CD4-positive, alpha-beta T cell treated with Interleukin-15 for 4 hours (primary cell): Measurements from ENCODE around the gene ANKRD33B.
"Not testable (repeated sequence)": the region's sequence is repeated elsewhere in the genome, so short reads cannot be mapped to it uniquely, and the experiment has no call there.

ENCODE experiments used
- DNase-seq: peaks from one replicate; pipeline ENCODE4 v3.0.0-alpha.2; 2020; ENCODE audit warnings: low spot score

ANKRD33B gene

DNA sequence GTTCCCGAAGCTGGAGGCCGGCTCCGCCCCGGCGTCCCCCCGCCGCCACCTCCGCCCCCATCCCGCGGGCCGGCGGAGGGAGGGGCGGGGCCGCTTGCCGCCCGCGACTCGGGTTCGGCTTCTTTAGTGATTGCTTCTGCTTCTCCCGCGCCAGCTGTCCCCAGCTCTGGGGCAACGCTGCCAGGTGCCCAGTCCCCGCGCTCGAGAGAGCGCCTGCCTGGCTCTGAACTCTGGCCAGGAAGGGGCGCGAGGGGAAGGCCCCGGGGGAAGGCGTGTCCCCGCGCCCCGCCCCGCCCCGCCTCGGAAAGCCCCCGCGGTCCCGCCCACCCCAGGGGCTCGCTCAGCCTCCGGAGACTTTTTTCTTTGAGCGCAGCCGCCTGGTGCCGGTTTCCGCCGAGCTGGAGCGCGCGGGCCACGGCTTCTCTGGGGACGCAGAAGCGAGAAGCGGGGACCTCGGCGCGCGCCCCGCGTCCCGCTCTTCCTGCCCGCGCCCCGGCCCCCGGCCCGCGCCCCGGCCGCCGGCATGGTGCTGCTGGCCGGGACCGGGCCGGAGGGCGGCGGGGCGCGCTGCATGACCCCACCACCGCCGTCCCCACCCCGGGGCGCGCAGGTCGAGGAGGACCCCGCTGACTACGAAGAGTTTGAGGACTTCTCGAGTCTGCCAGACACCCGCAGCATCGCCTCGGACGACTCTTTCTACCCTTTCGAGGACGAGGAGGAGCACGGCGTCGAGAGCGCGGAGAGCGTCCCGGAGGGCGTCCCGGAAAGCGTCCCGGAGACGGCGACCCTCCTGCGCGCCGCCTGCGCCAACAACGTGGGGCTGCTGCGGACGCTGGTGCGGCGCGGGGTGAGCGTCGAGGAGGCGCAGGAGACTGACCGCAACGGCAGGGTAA lies at the start of gene ANKRD33B:
TSS of gene ANKRD33B (plus strand) at position 126 of the 893 bp plus-strand sequence. CDS start at position 524, 398 bp downstream.
- DNase-seq: peak; percentile 79

DNA sequence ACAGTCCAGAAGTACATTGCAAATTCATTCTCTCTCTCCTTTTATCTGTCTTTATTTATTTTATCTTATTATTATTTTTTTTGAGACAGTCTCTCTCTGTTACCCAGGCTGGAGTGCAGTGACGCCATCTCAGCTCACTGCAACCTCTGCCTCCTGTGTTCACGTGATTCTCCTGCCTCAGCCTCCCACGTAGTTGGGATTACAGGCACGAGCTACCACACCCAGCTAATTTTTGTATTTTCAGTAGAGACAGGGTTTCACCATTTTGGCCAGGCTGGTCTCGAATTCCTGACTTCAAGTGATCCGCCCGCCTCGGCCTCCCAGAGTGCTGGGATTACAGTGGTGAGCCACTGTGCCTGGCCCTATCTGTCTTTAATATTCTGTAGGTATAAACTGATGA lies 49.3 kb upstream of the ANKRD33B start:
- DNase-seq: not testable (repeated sequence)

DNA sequence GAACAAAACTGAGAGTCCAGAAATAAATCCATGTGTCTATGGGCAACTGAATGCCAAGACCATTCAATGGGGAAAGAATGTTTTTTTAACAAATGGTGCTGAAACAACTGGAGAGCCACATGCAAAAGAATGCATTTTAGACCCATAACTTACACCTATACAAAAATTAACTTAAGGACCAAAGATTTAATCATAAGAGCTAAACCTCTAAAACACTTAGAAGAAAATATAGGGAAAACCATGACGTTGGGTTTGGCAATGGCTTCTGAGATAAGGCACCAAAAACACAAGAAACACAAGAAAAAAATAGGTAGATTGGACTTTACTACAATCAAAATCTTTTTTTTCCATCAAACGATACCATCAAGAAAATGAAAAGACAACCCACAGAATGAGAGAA lies 48.4 kb upstream of the ANKRD33B start:
- no peak for DNase-seq

DNA sequence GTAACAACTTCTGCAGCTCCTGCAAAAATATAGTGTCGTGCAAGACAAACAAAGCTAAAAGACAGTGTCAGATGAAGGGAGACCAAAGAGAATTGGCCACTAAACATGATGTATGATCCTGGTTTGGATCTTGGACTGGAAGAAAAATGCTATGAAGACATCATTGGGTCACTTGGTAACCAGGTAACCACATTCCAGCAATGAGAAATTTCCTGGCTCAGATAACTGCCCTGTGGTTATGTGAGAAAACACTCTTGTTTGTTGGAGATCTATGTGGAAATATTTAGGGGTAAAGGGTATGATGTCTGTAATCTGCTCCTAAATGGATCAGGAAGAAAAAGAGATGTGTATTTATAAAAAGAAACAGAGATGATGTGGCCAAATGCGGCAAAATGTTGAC lies 45.5 kb upstream of the ANKRD33B start:
- DNase-seq: no peak

DNA sequence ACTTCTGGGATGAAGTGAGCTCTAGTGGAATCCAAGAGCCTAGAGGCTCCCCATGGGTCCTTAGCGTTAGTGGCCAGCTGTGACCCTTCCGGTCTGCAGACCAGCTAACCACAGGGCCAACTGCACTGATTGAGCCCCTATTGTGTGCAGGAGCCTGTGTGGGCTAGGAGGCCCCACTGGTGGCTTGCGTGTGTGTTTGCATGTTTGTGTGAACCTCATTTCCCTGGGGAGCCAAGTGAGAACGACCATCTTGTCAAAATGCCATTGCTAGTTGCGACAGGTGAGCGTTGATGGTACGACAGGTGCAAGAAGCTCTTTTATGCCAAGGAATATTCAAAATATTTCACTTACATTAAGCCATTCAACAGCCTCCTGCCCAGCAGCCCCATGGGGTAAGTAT lies 44.1 kb upstream of the ANKRD33B start:
- DNase-seq: no peak

DNA sequence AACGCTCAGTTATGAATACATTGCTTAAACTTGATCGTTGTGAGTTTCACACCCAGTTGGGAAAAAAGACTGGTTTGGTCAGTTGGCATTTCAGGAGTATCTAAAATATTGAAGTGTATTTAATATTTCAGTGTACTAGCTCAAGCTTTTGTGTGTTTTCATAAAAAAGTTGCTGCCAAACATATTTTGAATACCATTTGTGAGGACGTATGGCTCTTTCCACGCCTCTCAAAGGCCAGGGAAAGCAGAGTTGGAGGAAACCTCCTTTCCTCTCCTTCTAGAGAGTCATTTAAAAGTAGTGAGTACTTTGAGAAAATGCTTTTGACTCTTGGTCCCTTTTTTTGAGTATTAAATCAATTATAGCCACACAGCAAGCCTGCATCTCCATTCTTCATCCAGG lies 43.2 kb upstream of the ANKRD33B start:
- DNase-seq: no peak

DNA sequence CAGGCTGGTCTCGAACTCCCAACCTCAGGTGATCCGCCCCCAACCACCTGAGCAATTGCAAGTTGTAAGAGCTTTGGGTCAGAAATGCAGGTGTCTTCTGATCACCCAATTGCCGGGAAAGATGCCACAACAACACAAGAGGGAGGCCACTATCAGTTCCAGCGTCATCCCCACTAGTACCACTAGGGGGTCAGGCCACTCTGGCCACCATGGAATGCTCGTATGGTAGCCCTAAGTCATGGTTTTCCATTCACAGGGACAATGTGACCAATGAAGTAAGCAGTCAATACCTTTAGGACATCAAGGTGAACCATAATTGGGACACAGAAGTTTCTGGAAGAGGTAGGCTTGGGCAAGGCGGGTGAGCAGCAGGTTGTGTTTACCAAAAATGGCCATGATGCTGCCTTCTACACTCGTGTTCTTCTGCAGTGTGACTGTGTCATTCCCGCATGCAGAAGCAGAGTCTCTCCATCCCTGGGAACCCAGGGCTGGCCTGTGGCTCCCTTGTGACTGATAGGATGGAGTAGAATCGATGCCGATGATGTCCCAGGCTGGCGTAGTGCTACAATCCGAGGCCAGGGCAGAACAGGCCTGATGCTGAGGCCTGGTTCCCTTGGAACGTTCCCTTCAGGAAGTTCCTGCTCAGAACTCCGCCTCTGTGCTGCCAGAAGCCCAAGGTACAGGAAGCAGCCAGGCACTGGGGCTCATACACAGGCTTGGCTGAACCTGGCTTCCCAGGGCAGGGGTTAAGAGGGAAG lies 42.2 kb upstream of the ANKRD33B start:
- no peak for DNase-seq

DNA sequence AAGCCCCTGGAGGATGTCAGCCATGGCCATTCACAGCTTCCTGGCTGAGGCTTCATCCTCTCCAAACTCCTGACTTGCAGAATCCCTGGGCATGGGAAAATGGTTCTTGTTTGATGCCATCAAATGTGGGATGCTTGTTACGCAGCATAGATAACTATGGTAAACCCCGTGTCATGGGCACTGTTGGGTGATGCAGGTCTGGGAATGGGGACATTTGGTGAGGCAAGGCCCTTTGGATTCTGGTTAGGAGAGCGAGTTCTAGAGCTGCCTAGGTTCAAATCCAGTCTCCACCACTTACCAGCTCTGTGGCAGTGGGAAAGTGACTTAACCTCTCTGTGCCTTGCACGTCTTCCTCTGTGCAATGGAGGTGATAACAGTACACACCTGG lies 41.7 kb upstream of the ANKRD33B start:
- no peak for DNase-seq

DNA sequence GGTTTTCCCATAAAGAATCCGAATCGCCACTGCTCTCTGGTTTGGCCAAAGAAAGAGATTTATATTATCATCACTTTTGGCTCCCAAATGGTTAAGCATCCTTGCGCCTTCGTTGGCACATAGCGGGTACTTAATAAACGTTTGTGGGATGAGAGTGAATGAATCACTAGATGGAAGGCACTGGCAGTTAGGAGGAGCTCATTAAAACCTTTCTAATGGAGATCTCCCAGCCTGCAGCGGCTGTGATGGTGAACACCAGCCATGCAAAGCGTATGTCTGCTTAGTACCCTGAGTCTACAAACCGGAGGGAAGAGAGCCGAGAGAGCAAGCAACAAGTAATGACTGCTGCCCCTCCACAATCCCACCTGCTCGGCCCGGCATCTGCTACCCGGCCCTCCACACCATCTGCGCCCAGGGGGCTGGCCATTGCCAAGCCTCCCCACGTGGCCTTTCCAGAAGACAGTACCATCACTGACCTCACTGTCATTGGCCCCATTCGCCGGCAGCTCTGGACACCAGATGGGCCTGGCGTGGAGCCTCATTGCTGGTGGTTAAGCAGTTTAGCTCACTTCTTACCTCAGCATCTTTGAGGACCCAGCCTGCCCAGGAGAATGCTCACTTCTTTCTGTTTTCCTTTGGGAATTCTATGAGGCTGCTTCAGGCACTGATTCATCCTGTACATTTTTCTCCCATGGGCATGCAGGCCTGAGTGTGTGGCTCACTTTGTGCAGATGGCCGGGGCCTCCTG lies 39.3 kb upstream of the ANKRD33B start:
- DNase-seq: no peak

DNA sequence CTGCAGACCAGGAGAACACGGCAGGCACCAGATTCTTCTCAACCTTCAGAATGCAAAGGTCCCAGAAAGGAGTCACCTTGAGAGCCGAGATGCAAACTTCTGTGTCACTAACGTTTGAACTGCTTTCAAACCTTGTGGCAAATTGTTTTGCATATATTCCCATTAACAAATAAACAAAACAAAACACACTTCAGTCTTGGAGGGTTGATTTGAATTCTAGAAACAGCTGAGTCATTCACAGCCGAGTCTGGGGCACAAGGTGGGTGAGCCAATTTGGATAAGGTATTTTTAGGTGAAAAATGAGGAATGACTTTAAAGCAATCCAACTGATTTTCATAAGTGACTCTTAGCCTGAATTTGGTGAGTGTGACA lies 38.8 kb upstream of the ANKRD33B start:
- DNase-seq: no peak

DNA sequence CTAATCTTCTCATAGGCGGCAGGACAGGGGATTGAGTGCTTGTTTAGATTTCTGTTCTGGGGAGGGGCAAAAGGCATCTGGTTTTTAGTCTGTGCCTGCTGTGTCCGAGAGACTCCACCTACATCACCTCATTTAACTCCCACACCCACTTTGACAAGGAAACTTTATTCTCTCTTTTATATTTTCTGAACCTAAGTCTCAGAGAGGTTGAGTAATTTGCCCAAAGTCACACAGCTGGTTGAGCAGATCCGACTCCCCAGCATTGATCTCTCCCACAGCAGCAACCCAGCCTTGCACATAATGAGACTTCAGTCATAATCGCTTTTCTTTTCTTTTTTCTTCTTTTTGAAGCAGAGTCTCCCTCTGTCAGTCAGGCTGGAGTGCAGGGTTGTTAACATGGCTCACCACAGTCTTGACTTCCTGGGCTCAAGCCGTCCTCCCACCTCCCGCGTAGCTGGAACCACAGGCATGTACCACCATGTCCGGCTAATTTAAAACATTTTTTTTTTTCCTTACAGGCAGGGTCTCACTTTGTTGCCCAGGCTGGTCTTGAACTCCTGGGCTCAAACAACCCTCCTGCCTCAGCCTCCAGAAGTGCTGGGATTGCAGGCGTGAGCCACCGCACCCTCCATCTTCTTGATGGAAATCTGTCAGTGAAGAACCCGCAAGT lies 36.5 kb upstream of the ANKRD33B start:
- DNase-seq: no peak

DNA sequence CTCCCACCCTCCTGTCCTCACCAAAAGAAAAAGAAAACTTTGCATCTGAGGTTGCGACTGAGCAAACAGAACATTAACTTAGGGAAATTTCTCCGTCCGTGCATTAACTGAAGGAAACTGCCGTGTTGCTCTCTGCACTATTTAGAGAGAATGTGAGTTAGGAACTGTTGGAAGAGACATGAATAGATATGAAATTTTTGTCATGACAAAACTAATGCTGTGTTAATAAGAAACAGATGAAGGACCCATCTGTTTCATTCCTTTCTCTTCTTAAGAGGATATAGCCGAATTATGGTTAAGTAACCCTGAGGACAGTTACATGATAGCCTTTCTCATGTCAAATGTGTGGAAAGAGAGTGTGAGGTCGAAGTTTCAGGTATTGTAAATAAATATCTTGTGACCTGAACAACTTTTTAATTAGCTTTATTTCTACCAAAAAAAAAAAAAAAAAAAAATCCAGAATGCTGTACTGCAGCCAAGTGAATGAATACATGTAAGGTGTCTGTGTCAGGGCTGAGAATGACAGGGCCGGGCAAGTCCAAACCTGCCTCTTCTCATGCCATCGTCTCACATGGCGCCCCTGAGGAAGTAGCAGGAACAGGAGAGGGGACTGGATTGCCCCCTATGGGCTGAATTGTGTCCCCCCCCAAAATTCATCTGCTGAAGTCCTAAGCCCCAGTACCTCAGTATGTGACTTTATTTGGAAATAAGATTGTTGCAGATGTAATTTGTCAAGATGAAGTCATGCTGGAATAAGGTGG lies 35.6 kb upstream of the ANKRD33B start:
- no peak for DNase-seq

DNA sequence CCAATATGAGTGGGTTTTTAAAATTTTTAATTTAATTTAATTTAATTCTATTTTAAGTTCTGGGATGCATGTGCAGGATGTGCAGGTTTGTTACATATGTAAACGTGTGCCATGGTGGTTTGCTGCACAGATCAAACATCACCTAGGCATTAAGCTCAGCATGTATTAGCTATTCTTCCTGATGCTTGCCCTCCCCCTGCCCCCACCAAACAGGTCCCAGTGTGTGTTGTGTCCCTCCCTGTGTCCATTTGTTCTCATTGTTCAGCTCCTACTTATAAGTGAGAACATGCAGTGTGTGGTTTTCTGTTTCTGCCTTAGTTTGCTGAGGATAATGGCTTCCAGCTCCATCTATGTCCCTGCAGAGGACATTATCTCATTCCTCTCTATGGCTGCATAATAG lies 35.0 kb upstream of the ANKRD33B start:
- DNase-seq: no peak

DNA sequence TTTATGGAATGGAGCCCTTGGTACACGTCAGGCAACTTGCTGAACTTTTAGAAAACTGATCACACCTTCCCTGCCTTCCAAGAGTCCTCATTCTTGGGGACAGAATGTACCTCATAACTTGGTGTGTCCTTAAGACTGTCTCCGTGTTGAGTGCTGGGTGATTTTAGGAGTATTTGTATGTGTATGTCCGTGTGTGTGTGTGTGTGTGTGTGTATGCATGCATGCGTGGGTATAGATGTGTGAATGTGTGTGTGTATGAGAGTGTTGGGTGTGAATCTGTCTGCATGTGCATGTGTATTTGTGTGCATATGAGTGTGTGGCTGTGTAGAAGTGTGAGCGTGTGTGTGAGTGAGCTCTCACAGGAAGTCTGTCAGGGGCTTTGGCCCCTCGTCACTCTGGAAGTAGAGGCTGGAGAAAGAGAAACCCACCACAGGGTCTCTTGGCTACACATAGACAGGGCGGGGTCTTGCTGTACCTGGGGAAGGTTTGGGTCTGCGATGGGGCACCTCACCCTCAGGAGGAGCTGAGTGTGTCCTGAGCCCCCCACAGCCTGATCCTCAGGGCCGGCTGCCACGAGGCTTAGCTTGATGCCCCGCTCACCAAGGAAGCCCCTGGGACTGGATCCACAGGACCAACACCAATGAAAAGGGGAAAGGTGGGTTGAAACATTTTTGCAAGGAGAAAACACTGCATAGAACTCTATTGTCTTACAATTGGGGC lies 33.1 kb upstream of the ANKRD33B start:
- no peak for DNase-seq

DNA sequence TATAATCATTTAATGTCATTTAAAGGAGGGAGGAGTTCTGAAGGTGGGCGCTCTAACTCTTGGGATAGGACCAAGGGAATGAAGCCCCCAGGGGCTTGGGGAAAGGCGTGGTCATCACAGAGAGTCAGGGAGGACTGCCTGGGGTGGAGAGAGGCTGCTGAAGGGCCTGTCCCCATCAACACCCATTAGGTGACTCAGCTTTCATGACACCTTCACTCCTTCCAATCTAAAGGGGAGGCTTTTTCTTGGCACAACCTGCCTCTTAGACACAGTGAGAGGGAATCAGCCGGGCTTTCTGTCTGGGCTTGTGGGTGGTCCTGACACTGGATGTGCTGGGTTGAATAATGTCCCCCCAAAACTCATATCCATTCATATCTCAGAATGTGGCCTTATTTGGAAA lies 31.4 kb upstream of the ANKRD33B start:
- DNase-seq: no peak

DNA sequence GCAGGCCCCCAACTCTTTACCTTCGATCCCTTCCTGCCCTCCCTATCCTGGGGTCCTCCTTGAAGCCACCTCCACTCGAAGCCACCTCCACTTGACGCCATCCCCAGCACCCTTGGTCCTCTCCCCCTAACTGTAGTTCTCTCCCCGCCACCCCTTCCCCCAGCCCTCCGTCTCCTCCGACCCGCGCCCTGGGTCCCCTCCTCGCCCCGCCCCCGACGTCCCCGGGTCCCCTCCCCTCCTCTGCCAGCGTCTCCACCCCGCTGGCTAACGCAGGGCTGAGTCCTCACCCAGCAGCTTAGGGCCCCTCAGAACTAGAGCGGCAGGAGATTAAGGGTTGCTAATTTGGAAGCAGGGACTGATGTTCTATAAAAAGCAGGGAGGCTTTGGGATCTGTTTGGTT lies 30.6 kb upstream of the ANKRD33B start:
- peak; percentile 14 for DNase-seq

DNA sequence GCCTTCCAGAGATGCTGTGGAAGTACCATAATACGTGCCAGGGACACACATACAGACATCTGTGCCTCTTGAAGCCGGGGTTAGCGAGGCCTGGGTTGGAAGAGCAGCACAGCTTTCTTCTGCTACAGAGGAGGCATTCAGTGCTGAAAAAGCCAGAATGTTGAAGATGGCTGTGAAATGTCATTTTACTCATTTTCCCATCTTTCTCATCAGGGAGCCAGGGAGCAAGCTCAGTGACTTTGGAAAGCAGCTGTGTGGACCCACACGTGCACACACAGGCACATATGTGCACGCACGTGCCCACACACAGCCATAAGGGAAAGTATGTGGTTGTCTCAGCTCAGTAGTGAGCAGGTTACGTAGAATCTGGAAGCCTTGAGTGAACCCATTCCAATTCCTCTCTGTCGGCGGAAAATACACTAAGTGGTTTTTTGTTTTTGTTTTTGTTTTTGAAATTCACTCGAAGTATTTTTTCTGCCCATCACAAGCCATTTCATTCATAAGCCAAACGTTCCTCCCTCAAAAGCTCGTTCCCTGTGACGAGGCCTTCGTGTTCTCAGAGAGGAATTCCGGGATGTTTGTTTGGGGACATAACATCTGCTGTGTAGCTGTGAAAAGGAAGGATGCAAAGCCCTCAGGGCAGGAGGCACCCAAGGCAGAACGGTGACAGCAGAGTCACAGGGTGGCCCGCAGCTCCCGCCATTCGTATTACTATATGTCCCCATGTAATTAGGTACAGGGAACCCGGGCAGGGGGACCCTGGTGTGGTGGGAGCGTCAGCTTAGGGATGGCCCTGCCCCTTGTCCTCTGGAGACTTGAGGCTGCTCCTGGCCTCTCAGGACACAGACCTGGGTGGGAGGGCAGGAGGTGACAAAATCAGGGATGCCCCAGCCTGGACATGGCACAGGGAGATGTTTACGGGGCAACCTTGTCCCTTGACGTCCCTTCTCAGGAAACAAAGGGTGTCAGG lies 29.0 kb upstream of the ANKRD33B start:
- DNase-seq: no peak

DNA sequence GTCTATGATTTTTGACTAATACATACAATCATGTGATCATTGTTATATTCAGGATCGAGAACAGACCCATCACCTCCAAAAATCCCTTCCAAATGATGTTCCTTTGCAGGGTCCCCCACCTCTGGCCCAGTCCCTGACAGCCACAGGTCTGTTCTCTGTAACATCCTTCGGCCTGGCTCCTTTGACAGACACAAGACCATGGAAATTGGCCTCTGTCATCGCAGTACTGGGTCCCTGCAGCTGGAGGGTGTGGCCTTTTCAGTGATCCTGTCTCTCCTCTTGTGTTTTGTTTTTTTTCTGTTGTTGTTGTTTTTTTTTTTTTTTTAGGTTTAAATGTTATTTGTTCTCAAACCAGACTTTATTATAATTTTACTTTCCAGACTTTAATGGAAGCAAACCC lies 27.4 kb upstream of the ANKRD33B start:
- DNase-seq: no peak

DNA sequence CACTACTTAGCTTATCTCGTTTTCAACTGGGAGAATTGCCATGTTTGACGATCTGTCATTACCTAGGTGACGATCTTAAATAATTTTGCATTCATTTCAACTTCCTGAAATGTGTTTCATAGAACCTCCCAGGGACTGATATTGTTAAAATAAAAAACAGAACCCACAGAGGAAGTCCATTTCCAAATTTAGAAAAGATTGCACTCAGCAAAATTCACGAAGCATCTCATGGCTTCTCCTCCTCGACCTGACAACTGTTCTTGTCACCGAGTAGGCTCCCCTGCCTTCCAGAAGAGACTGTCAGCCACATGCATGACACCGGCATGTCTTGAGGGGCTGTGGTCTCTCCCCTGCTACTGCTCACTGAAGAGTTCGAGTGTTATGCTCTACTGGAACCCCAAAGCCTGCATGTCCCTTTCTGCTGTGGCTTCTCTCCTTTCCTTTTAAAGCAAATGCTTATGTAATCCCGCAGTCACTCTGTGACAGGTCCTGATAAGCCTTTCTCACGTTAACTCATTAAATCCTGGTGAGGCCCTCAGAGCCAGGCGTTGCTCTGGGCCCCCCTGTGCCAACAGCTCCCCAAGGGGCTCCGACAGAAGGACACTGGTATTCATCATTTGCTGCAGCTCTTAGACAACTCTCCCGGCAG lies 26.8 kb upstream of the ANKRD33B start:
- DNase-seq: no peak
